GM21528 (cell line): ENCODE measurements around the gene HEG1.

ENCODE experiments used
- ATAC-seq: cut with Tn5 transposase; IDR thresholded peaks from one replicate; pipeline ENCODE4 v1.9.1; 2021; ENCODE audit warnings: mild to moderate bottlenecking, moderate library complexity; ENCODE audit not compliant: unreplicated experiment, low FRiP score

Gene HEG1

DNA sequence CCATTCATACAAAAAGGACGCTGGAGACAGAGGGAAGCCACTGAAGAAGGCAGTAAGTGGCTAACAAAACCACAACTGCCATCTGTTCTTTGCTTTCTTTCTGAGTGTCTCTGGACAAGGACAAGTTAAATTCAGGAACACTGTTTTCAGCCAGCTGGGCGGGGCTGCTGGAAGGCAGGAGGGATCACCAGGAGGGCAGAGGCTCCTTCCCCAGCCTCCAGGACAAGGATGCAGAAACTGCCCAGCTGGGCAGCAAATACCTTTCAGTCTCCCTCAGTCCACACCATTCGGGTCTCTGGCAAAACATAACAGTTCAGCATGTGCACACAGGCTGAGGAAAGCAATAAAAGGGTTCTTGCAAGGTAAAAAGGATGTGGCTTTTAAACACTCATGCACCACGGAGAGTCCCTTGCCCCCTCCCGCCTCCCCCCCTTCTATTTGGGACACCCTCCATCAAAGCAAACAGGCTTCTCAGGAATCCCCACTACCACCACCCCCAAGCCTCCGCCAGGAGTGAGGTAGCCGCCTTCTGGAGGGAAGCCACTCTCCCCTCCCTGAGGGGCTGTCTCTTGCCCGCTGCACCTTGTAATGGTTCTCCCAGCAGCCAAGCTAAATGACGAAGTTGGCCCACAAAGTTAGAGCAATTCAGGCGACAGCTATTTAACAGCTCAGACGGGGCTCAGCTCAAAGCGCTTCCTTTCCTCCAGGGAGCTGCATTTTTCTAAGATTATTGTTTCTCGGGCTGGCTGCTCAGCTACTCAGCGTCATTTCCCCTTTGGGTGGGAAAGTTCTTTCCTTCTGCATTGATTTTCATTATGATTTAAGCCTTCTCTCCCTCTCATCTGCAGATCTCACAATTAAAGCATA lies 3.8 kb downstream of the HEG1 start:
- ATAC-seq: no peak

DNA sequence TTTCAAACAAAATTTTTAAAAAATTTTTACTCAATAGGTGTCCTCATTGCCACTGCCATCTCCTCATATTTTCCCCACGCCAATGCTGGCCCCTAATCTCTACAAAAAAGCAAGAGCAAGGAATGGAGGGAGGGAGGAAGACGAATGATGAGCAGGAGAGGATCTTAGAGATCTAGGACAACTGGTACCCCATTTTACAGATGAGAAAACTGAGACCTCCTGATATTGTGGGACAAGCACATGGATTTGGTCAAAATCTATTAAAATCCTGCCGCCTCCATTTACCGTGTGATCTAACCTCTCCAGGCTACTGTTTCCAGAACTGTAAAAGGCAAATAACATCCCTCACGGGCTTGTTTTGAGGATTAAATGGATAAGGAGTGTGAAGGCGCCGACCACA lies 4.6 kb downstream of the HEG1 start:
- no peak for ATAC-seq

DNA sequence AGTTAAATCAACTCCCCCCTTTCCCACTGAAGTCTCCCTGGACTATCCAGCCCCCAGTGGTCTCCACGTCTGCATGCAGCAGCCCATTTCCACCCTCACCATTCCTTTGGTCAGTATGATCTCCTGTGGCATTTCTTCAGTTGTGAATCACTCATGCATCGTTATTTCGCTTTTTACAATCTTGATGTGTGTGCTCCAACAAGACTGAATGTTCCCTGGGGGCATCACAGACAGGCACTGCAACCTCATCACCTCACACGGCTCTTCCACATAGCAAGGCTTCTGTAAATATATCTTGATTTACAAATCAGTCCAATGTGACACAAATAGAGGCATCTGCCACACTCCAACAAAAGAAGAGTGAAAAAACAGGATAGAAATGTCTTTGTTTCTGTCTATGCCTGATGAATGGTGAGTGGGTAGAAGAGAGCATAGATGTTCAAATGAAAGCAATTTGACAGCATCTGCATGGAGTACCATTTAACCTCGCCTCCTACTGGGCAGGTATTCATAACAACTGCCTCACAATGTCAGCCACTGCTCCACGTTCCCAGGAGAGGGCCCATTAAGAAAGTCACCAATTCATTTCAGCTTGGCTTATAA lies 5.2 kb downstream of the HEG1 start:
- no peak for ATAC-seq

DNA sequence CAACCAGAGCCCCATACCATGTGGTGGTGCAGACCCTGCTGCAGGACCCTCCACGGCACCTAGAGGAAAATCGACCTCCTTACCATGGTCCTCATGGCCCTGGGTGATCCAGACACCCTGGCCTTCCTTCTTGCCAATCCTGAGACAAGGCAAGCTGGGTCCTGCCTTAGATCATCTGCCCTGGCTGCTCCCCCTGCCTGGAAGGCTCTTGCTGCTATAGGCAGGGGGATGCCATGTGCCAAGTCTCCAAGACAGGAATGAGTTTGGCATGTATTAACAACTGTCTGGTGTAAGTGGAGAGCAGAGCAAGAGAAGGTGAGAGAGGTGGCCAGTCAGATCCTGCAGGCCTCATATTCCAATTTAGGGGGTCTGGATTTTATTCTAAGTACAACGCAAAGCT lies 7.5 kb downstream of the HEG1 start:
- ATAC-seq: no peak

DNA sequence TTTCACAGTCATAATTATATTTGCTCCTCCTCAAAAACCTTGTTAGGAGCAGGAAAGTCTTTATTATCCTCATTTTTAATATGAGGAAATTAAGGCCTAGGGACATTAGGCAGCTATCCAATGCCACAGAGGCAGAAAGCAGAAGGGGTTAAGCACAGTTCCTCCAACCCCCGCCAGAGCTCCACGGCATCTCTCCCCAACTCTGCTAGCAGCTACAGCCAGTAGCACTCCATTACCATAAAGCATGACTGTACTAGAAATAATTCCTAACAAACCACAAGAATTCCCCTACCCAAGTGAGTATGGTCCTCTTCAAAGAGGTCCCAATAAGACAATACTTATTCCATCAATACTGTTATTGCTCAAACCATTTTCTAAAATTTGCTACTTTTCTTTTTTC lies 9.8 kb downstream of the HEG1 start:
- ATAC-seq: no peak

DNA sequence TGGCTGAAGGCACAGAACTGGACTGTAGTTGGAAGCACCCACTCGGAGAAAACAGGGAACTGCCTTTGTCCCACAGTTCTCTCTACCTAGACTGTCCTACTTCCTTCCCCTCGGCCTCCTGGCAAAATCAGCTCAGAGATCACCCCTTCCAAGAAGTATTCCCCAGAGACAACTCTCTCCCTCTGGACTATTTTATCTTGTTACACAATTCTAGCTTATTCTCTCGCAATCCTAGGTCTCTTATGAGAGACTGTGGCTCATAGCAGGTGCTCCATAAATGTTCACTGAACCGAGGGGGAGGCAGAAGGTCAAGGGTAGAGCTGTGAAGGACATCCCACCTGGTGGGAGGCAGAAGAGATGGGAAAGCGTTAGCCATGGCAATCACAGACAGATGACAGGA lies 10.6 kb downstream of the HEG1 start:
- ATAC-seq: no peak

DNA sequence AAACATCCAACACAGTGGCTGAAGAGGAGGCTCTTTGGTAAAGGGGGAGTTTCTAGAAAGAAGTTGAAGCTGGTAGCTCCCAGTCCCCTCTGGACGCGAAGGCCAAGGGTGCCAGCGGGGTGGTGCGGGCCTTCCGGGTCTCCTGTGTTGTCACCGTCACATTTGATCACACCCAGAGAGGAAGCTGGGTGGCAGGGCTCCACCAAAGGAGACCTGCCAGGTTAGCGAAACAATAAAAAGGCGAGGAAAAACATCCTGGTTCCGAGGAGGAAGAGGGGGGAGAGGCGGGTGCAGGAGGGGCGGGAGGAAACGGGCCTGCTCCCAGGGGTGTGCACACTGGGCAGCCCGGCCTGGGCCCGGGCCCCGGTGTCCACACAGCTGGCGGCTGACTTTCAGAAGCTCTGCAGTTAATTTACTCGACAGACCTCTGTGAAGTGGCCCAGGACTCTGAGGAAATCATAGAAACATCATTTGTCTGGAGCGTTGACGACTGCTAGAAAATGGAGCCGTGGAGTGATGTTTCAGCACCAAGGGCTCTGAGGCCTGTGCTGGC lies 12.1 kb downstream of the HEG1 start:
- no peak for ATAC-seq

DNA sequence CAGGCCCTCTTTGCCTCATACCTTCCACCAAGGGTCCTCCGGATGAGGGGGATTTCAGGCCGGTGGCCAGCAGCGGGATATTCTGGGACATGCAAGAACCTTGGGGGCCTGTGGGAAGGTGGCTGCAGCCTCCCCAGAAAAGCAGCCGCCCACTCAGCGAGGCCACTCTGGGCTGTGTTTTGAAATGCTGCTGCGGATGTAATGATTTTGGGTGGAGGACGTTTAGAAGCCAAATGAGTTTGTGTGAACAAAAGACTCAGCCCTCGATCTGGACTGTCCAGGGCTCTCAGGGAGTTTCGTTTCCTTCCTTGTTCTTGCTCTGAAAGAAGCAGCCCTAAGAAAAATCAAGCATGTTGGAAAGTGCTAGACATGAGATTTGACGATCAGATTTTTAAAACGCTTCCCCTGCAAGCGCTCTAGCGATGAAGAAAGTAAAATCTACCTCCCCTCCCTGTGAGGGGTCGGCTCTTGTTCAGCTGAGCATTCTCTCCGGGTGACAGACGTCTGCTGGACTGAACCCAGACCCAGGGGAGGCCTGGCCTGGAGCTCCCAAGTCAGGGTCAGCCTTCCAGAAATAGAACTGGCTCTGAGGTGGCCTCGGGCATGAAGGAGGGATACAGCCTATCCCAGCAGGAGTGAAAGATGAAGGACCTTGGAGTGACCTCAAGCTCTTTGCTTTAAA lies 12.9 kb downstream of the HEG1 start:
- ATAC-seq: no peak

DNA sequence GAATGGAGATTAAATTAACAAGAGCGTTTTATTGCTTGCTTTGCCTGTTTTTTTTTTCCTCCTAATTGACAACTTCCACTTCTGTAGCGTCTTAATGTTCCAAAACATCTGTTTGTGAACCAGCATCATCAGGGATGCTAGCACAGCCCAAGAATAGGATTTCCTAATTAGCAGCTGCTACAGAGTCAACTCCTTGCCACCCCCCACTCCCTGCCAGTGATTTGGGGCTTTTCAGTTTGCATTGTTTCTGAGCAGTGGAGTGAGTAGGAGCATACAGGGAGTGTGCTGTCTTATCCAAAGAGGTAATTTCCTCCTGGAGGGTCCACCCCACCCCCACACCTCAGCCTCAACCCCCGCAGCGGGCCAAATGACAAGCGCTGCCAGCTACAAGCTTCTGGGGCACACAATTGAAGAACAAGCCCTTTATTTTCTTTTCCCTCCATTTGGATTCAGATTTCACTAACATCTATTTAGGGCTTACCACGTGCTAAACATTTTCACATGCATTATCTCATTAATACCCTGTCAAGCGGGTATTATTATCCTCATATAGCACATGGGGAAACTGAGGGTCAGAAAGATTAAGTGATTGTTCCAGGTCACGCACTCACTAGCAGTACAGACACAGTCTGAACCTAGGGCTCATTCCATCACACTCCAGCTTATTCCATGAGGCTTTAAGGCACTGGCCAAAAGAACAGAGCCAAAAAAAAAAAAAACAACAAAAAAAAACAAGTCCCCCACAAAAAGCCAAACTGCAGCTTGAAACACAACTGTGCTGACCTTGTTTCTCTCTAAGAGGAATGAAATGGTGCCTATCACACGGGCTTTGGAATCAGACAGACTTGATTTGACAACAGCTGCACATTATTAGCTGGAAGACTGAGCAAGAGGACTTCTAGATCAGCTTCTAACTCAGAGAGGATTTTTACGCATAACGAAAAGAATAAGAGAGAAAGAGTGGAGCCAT lies 16.4 kb downstream of the HEG1 start:
- no peak for ATAC-seq

DNA sequence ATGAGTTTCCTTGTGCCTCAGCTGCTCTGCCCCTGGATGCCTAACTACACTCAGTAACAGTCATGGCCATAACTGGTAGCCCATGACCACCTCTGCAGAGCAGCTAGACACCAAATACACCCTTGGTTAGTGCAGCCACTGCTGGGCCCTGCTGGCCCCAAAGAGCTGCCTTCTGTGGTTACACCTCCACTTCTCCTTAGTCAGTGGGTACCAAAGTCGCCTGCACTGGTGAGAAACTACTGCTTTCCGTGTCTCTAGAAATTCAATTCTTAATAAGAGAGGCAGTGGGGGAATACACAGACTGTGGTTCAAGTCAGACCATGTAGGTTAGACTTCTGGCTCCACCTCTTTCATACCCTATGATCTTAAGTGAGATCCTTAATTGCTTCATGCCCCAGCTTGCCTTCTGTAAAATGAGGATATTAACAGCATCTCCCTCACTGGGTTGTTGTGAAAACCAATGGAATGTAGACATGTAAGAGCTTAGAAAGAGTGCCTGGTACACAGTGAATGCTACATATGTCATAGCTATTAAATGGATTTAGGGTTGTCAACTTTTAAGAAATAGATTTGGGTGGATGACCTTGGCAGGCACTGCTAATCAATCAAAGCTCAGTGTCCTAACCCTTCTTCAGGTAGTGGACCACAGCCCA lies 18.2 kb downstream of the HEG1 start:
- ATAC-seq: no peak

DNA sequence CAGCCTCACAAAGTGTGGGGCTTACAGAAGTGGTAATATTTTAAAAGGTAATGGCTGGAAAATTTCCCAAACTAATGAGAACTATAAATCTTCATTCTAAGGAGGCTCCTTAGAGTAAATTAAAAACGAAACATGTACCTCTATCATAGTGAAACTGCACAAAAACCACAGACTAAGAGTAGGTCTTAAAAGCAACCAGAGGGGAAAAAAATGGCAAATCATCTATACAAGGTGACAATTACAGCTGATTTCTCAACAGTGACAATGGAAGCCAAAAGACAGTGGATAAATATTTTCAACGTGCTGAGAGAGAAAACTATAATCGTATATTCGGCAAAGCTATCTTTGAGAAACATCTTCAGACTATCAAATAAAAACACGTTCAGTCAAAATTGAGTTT lies 20.6 kb downstream of the HEG1 start:
- peak; percentile 78 for ATAC-seq

DNA sequence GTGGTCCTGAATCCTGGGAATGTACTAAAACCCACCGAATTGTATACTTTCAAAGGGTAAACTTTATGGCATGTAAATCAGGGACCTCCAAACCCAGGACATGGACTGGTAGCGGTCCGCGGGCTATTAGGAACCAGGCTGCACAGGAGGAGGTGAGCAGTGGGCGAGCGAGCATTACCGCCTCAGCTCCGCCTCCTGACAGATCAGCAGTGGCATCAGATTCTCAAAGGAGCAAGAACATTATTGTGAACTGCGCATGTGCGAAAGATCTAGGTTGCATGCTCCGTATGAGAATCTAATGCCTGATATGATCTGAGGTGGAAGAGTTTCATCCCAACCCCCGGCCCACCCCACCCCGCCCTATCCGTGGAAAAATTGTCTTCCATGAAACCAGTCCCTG lies 22.2 kb downstream of the HEG1 start:
- no peak for ATAC-seq

DNA sequence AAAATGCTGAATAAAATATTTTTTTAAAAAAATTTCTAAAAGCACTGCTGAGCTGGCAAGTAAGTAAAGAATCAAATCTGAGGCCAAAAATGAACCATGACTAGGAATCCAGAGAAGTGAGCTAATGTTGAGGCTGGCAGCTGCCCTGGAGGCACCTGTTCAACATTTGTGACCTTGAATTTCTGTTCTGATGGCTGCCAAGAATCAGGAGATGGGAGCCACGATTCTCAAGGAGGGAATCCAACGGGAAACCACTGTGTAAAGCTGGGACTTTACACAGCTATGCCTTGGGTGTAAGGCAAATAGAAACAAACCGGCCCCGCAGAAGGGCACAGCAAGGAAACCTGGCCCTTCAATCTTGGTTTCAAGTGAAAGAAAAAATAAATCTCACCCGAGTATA lies 22.7 kb downstream of the HEG1 start:
- ATAC-seq: no peak

DNA sequence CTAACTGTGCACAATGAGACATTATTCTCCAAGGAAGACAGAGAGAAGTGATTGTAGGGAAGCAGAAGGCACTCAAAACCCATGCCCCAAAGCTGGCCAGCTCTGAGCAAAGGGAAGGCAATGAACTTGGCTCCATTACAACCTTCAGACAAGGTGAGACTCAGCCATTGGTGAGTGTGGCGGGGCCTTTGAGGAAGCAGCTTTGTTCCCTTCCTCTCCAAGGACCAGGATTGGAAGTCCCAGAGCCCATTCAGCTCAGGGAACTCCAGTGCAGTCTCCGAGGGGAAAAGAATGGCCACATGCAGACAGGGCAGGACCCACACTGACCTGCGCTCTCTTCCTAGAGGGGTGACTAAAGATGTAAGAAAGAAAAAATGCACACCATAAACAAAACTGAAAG lies 23.1 kb downstream of the HEG1 start:
- no peak for ATAC-seq

DNA sequence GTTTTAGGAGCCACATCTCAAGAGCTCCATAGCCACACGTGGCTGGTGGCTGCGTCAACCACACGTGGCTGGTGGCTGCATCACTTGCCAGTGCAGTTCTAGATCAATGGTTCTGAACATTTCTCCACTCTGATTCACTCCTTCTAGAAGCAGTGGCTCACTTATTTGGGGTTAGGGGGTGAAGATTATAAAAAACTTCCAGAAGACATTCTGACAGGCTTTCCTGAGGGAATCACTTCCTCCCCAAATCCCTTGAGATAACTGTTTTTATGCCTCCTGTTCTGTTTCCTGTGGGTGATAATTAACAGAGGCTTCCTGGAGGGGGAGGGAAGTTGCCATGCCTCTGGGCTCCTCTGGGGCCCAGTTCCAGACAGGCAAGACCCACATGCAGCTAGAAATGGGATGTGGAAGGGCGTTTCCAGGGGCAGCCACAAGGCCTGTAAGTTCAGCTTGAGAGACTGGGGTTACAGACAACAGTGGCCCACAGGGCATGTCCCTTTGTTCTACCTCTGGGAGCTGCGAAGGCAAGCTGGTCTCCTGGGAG lies 23.6 kb downstream of the HEG1 start:
- no peak for ATAC-seq

DNA sequence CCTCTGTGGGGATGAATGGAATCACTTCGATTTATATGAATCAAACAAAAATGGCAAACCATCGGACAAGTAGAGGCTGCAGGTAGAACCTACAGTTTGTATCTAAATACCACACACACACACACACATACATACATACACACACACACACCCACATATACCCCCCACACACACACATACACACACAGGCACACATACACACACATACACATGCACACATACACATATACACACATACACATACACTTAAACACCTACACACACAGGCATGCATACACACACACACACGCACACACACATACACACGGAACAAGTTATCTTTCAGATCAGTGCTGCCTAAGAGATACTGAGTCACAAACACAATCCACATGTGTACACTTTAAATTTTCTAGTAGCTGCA lies 24.3 kb downstream of the HEG1 start:
- no peak for ATAC-seq

DNA sequence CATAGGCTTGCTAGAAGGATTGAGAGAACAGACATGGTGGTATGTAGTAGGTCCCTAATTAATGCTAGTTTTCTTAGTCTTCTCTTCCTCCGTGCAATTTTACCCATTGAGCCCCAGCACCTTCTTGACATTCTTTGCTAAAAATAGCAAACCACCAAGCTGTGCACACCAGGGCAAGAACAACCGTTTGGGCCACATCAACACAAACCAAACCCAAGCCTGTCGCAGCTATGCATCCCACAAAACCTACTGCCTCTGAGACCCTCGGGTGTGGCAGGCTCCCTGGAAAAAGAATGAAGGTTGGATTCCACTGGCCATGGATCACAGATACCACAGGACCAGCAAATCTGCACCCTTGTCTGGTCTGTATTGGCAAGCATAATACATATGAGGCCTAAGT lies 27.1 kb downstream of the HEG1 start:
- ATAC-seq: no peak

DNA sequence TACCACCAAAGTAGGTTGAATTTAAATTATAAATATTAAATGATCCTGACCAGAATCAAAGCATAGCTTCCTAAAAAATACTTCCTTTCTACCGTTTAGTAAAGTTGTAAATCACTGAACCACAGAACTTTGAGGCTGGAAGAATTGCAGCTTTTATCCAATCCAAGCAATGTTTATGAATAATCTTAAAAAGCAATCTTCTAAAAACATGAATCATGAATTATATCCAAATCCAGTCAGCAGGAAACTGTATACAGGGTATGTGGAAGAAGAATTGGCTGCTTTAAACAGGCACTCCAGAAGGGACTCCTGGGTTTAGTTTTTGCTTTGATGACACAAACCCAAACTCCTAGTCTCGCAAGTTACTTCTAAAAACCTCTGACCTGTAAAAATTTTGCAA lies 30.2 kb downstream of the HEG1 start:
- ATAC-seq: no peak

DNA sequence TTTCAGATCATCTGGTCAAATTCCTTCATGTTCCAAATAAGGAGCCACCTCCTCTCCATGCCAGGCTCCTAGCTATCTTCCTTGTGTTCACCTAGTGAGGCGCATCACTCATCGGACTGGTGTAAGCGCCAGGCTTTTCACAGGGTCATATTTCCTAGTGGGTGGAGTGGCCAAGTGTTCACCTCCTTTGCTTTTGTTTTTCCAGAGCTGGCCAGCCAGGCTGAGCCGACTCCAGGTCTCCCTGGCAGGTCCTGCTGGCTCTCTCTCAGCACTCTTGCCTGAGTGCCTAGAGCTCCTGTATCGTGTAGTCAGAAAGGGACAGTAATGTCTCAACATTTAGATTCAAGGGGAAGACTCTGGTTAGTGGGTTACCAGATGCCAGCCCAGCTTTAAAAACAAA lies 31.0 kb downstream of the HEG1 start:
- no peak for ATAC-seq
